Astrocyte of the spinal cord (primary cell): ENCODE measurements around the gene NFATC3.

Source experiments
- DNase-seq: peaks from one replicate; pipeline ENCODE4 v3.0.0; 2011; ENCODE audit warnings: low read depth, low spot score
- H3K4me3 ChIP-seq: 2 replicates; pipeline ENCODE4 v1.5.1; 2011; ENCODE audit warnings: low read depth, mild to moderate bottlenecking, low read length, moderate library complexity
- CTCF ChIP-seq: IDR thresholded peaks from 2 replicates; pipeline ENCODE4 v1.5.1; 2012; ENCODE audit warnings: low read depth, mild to moderate bottlenecking, low read length, inconsistent platforms
- in situ Hi-C: cut with HindIII; loops from 2 replicates; pipeline ENCODE4 v1.10.0; 2017; ENCODE audit warnings: low sequenced_read_pairs

The NFATC3 gene

GRCh38 chr16:68244481-68244902, 159.3 kb downstream of the NFATC3 start:
- peak overlapping the region; percentile 85 for H3K4me3 ChIP-seq
- in situ Hi-C loops, result no loop called here
- no peak for DNase-seq
- no peak for TF ChIP-seq CTCF

DNA sequence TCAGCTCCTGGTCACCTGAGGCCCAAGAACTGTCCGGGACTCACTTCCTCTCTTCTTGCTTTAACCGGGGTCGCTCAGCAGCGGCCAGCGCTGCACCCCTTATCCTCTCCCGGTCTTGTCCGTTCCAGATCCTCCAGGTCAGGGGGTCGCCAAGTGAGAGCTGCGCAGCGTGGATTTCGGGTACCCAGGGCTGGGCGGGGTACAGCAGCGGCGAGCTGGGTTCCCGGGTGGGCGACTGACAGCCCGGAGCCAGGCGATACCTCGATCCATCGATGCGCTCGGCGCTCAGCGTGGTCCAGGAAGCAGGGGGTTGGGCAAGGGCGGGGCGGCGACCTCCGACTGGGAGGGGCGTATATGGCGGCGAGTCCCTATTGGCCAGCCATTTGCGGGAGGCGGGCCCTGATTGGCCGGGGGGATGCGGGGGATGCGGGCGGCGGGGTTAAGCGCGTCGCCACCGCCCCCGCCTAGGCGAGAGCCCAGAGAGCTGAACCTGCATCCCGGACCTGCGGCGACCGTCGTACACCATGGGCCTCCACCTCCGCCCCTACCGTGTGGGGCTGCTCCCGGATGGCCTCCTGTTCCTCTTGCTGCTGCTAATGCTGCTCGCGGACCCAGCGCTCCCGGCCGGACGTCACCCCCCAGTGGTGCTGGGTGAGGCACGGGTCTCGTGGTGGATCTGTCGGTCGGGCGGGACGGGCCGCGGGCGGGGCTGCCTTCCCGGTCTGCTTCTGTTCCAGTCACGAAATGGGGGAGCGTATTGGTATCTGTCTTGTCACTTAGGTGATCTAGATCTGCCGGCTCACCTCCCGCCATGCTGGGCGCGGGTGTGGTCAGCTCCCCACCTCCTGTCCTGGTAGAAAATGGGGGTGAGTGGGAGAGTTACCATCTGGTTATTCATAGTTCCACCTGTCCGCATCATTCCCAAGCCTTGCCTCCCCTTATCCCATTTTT, 160.0 kb downstream of the NFATC3 start, which contains the start of gene PLA2G15:
PLA2G15 (plus strand) TSS at position 471 of the 951 bp plus-strand sequence; CDS start at position 525, 54 bp downstream.
- DNase-seq, result peak; percentile 96
- peak within 1 kb of the TSS; percentile 85 for H3K4me3 ChIP-seq
- no peak for TF ChIP-seq CTCF
- in situ Hi-C loops, result no loop called here

DNA sequence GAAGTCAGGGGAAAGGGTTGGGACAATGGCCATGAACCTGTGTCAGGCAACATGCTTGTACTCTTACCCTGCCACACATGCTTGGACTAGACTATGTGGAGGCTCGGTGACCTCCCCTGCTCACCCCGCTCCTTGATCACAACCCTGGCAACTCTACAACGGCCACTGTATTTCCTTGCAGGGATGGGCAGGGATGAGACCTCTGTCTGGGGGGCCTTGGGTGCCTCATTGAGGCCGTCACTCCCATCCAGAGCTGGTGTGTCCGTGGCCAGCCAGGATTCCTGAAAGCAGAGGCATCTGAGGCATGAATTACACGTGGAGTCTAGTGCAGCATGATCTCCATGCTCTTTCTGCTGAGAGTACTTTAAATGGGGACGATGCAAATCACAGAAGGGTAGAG, 161.0 kb downstream of the NFATC3 start:
- in situ Hi-C loops, result no loop called here
- H3K4me3 ChIP-seq, result peak overlapping the region; percentile 85
- no peak for TF ChIP-seq CTCF
- DNase-seq, result no peak

- in situ Hi-C loops, result no loop called here
- DNase-seq, result no peak
- TF ChIP-seq CTCF, result no peak
- no peak overlapping the region for H3K4me3 ChIP-seq
Observed at GRCh38 chr16:68246666-68247065, 161.5 kb downstream of the NFATC3 start.

DNA sequence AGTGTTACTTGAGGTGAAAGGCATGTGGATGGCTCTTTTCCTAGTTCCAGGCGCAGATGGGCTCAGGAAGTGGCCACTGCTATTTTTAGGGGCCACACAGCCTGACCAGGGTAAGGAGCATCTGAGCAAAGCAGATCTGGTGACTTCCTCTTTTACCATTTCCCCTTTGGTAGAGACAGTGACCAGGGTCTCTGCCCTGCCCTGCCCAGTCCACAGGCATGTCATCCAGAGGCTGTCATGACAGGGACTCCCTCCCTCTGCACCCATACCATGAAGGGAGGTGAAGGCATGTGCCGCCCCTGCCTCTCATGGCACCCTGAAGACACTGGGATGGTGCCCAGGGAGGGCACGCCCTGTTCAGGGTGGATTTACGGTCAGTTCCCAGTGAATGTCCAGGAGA, 162.2 kb downstream of the NFATC3 start:
- H3K4me3 ChIP-seq, result no peak overlapping the region
- in situ Hi-C loops, result no loop called here

GRCh38 chr16:68247932-68248331, 162.8 kb downstream of the NFATC3 start:
- in situ Hi-C loops, result no loop called here
- no peak overlapping the region for H3K4me3 ChIP-seq
- no peak for DNase-seq
- TF ChIP-seq CTCF, result no peak

More for the DNA sequence above, 162.2 kb downstream of the NFATC3 start:
- no peak for TF ChIP-seq CTCF
- DNase-seq, result no peak
